ENCODE data around the gene STRAP.

STRAP gene

GRCh38 chr12:15882118-15882971, at the start of gene STRAP:
TSS of gene STRAP (plus strand) at chr12:15882387. CDS start at chr12:15882708, 321 bp downstream.
- DNase-seq, result peak; percentile 97 to 99 (median 99)

GRCh38 chr12:15834575-15834974, 47.6 kb upstream of the STRAP start:
- DNase-seq, result no peak

GRCh38 chr12:15837141-15837790, 44.9 kb upstream of the STRAP start:
- no peak for DNase-seq

GRCh38 chr12:15839041-15839440, 43.1 kb upstream of the STRAP start:
- no peak for DNase-seq

- no peak for DNase-seq
Measured at GRCh38 chr12:15839682-15840081, 42.5 kb upstream of the STRAP start.

- DNase-seq, result no peak
Measured at GRCh38 chr12:15842108-15842507, 40.1 kb upstream of the STRAP start.

GRCh38 chr12:15846887-15847286, 35.3 kb upstream of the STRAP start:
- DNase-seq, result no peak

GRCh38 chr12:15848606-15849005, 33.6 kb upstream of the STRAP start:
- DNase-seq, result no peak

- no peak for DNase-seq
Measured at GRCh38 chr12:15851045-15851620, 31.1 kb upstream of the STRAP start.

- DNase-seq, result no peak
Measured at GRCh38 chr12:15851919-15852318, 30.3 kb upstream of the STRAP start.

- no peak for DNase-seq
Measured at GRCh38 chr12:15852383-15852782, 29.8 kb upstream of the STRAP start.

- no peak for DNase-seq
Measured at GRCh38 chr12:15853877-15854276, 28.3 kb upstream of the STRAP start.

GRCh38 chr12:15854916-15855315, 27.3 kb upstream of the STRAP start:
- peak in 1 of 3 experiments; percentile 18 for DNase-seq

- DNase-seq, result no peak
Measured at GRCh38 chr12:15855646-15856045, 26.5 kb upstream of the STRAP start.

- peak; percentile 49 to 86 (median 62) for DNase-seq
Measured at GRCh38 chr12:15856097-15856982, 25.8 kb upstream of the STRAP start.

GRCh38 chr12:15858353-15858752, 23.8 kb upstream of the STRAP start:
- peak in 1 of 3 experiments; percentile 21 for DNase-seq

- DNase-seq, result no peak
Measured at GRCh38 chr12:15859116-15859515, 23.1 kb upstream of the STRAP start.

- DNase-seq, result no peak
Measured at GRCh38 chr12:15861404-15861803, 20.8 kb upstream of the STRAP start.

- DNase-seq, result no peak
Measured at GRCh38 chr12:15862840-15863239, 19.3 kb upstream of the STRAP start.

GRCh38 chr12:15863372-15863771, 18.8 kb upstream of the STRAP start:
- peak in 1 of 3 experiments; percentile 15 for DNase-seq

- DNase-seq, result no peak
Measured at GRCh38 chr12:15863984-15864383, 18.2 kb upstream of the STRAP start.

- DNase-seq, result no peak
Measured at GRCh38 chr12:15868186-15868585, 14.0 kb upstream of the STRAP start.

GRCh38 chr12:15873556-15873955, 8.6 kb upstream of the STRAP start:
- DNase-seq, result no peak
